ENCODE measurements around the gene ZNF831.
A peak's percentile ranks its signal among the peaks of the same experiment; 100 is the strongest.

ZNF831 gene

GRCh38 chr20:59194023-59194935, 30.7 kb downstream of the ZNF831 start:
- CTCF ChIA-PET, result interaction anchor here (1.1 kb wide), 1 partner anchor 29 kb away, joined by 4 read pairs; no protein-coding TSS in a partner anchor
- WGBS (ENCODE audit: insufficient coverage), result 98% methylated on average over 22 of the region's 24 CpGs
- Histone ChIP-seq H3K27ac (ENCODE audit: insufficient read depth in 1 of 2, low read depth in 1 of 2, low read length in 2 of 2, poor library complexity in 1 of 2, severe bottlenecking in 2 of 2) (no peak overlapping the region), H3K27me3 (replicated peaks in 2 of 5; ENCODE audit: control insufficient read depth in 4 of 5, insufficient read depth in 5 of 5, low read length in 4 of 5) (peaks cover 0 to 27% (median 1%) of the 10 kb centered on the region in 5 experiments), H3K4me1 (ENCODE audit: control extremely low read depth in 1 of 4, control insufficient read depth in 4 of 4, insufficient read depth in 4 of 4, low read length in 3 of 4) (no peaks in the 10 kb centered on the region), H3K36me3 (ENCODE audit: control insufficient read depth in 4 of 4, insufficient read depth in 4 of 4, low read length in 3 of 4) (no peaks in the 10 kb centered on the region), H3K4me3 (ENCODE audit: control insufficient read depth in 1 of 7, extremely low read depth in 1 of 7, insufficient read depth in 4 of 7, low read depth in 2 of 7, low read length in 6 of 7) (no peak overlapping the region), H3K9me3 (ENCODE audit: control extremely low read depth in 1 of 5, control insufficient read depth in 4 of 5, insufficient read depth in 2 of 5, low read depth in 1 of 5, low read length in 4 of 5) (no peaks in the 10 kb centered on the region)
- POLR2A ChIA-PET, result no interaction called here
- DNase-seq, result no peak

GRCh38 chr20:59195316-59195993, 31.8 kb downstream of the ZNF831 start:
- H3K36me3 ChIP-seq (ENCODE audit: control insufficient read depth in 4 of 4, insufficient read depth in 4 of 4, low read length in 3 of 4), result no peaks in the 10 kb centered on the region
- DNase-seq, result no peak
- H3K4me1 ChIP-seq (ENCODE audit: control extremely low read depth in 1 of 4, control insufficient read depth in 4 of 4, insufficient read depth in 4 of 4, low read length in 3 of 4), result no peaks in the 10 kb centered on the region
- peaks cover 0 to 27% (median 1%) of the 10 kb centered on the region in 5 experiments for H3K27me3 ChIP-seq (replicated peaks in 2 of 5; ENCODE audit: control insufficient read depth in 4 of 5, insufficient read depth in 5 of 5, low read length in 4 of 5)
- 95% methylated on average over 14 of the region's 18 CpGs for WGBS (ENCODE audit: insufficient coverage)
- H3K9me3 ChIP-seq (ENCODE audit: control extremely low read depth in 1 of 5, control insufficient read depth in 4 of 5, insufficient read depth in 2 of 5, low read depth in 1 of 5, low read length in 4 of 5), result peaks cover 0 to 7% (median 0%) of the 10 kb centered on the region in 5 experiments
- H3K4me3 ChIP-seq (ENCODE audit: control insufficient read depth in 1 of 7, extremely low read depth in 1 of 7, insufficient read depth in 4 of 7, low read depth in 2 of 7, low read length in 6 of 7), result no peak overlapping the region
- no peak overlapping the region for H3K27ac ChIP-seq (ENCODE audit: insufficient read depth in 1 of 2, low read depth in 1 of 2, low read length in 2 of 2, poor library complexity in 1 of 2, severe bottlenecking in 2 of 2)
- POLR2A ChIA-PET, result no interaction called here
- CTCF ChIA-PET, result interaction anchor here (1.1 kb wide), 1 partner anchor 30 kb away, joined by 4 read pairs; no protein-coding TSS in a partner anchor

DNA sequence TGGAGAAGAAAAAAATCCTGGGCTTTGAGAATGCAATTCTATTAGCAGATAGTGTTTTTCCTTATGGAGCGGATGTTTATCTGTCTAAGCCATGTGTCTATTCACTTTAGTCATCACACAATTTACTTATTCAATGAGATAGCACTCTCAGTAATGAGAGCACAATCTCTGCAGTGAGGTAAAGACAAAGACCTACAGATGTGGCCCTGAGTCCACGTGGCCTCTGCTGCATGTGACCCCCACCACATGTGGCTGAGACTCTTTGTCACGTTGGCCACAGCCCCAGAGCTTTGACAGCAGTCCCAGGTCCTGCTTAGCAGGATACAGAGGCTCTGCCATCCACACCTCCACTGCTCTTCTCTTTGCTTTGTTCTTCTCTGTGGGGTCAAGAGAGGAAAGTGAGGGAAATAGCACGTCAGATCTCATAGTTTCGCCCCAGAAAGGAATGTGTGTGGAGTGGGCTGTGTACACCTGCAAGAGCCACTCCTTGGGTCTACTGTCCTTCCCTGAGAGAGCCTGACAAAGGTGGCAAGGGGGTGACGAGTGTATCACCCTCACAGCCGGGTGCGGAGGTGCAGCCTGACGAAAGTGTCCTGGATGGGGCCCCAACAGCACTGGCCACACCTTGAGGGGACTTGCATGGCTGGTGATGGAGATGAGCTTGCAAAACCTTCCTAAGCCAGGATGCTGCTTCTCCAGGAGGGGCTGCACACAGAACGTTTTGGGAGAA, 40.7 kb downstream of the ZNF831 start:
- ChIA-PET POLR2A (no interaction called here), CTCF (interaction anchor here (1.3 to 5.8 kb wide), 4 partner anchors 18 to 117 kb away, joined by 5 to 83 read pairs (median 14); no protein-coding TSS in a partner anchor)
- Histone ChIP-seq H3K27me3 (replicated peaks in 2 of 5; ENCODE audit: control insufficient read depth in 4 of 5, insufficient read depth in 5 of 5, low read length in 4 of 5) (peaks cover 0 to 2% (median 0%) of the 10 kb centered on the region in 5 experiments), H3K27ac (ENCODE audit: insufficient read depth in 1 of 2, low read depth in 1 of 2, low read length in 2 of 2, poor library complexity in 1 of 2, severe bottlenecking in 2 of 2) (no peak overlapping the region), H3K4me1 (ENCODE audit: control extremely low read depth in 1 of 4, control insufficient read depth in 4 of 4, insufficient read depth in 4 of 4, low read length in 3 of 4) (no peaks in the 10 kb centered on the region), H3K9me3 (ENCODE audit: control extremely low read depth in 1 of 5, control insufficient read depth in 4 of 5, insufficient read depth in 2 of 5, low read depth in 1 of 5, low read length in 4 of 5) (peaks cover 0 to 7% (median 0%) of the 10 kb centered on the region in 5 experiments), H3K4me3 (ENCODE audit: control insufficient read depth in 1 of 7, extremely low read depth in 1 of 7, insufficient read depth in 4 of 7, low read depth in 2 of 7, low read length in 6 of 7) (no peak overlapping the region), H3K36me3 (ENCODE audit: control insufficient read depth in 4 of 4, insufficient read depth in 4 of 4, low read length in 3 of 4) (no peaks in the 10 kb centered on the region)
- 92% methylated on average over 7 of the region's 10 CpGs for WGBS (ENCODE audit: insufficient coverage)
- no peak for DNase-seq

GRCh38 chr20:59205044-59205443, 41.4 kb downstream of the ZNF831 start:
- DNase-seq, result no peak
- no peak overlapping the region for H3K27ac ChIP-seq (ENCODE audit: insufficient read depth in 1 of 2, low read depth in 1 of 2, low read length in 2 of 2, poor library complexity in 1 of 2, severe bottlenecking in 2 of 2)
- peaks cover 0 to under 1% (median 0%) of the 10 kb centered on the region in 5 experiments for H3K9me3 ChIP-seq (ENCODE audit: control extremely low read depth in 1 of 5, control insufficient read depth in 4 of 5, insufficient read depth in 2 of 5, low read depth in 1 of 5, low read length in 4 of 5)
- POLR2A ChIA-PET, result no interaction called here
- CTCF ChIA-PET, result interaction anchor here (0.9 to 5.8 kb wide), 4 partner anchors 17 to 117 kb away, joined by 3 to 83 read pairs (median 13); no protein-coding TSS in a partner anchor
- H3K36me3 ChIP-seq (ENCODE audit: control insufficient read depth in 4 of 4, insufficient read depth in 4 of 4, low read length in 3 of 4), result no peaks in the 10 kb centered on the region
- no peaks in the 10 kb centered on the region for H3K4me1 ChIP-seq (ENCODE audit: control extremely low read depth in 1 of 4, control insufficient read depth in 4 of 4, insufficient read depth in 4 of 4, low read length in 3 of 4)
- H3K27me3 ChIP-seq (replicated peaks in 2 of 5; ENCODE audit: control insufficient read depth in 4 of 5, insufficient read depth in 5 of 5, low read length in 4 of 5), result peaks cover 0 to 2% (median 0%) of the 10 kb centered on the region in 5 experiments
- WGBS (ENCODE audit: insufficient coverage), result 93% methylated on average over 3 of the region's 6 CpGs
- no peak overlapping the region for H3K4me3 ChIP-seq (ENCODE audit: control insufficient read depth in 1 of 7, extremely low read depth in 1 of 7, insufficient read depth in 4 of 7, low read depth in 2 of 7, low read length in 6 of 7)

GRCh38 chr20:59207235-59207634, 43.6 kb downstream of the ZNF831 start:
- H3K9me3 ChIP-seq (ENCODE audit: control extremely low read depth in 1 of 5, control insufficient read depth in 4 of 5, insufficient read depth in 2 of 5, low read depth in 1 of 5, low read length in 4 of 5), result no peaks in the 10 kb centered on the region
- H3K4me1 ChIP-seq (ENCODE audit: control extremely low read depth in 1 of 4, control insufficient read depth in 4 of 4, insufficient read depth in 4 of 4, low read length in 3 of 4), result no peaks in the 10 kb centered on the region
- ChIA-PET CTCF (interaction anchor here (0.7 to 5.8 kb wide), 31 partner anchors 9 to 558 kb away, joined by 3 to 83 read pairs (median 6); partner anchors contain the start of gene PRELID3B), POLR2A (interaction anchor here (0.6 to 1.0 kb wide), 2 partner anchors 118 to 119 kb away, joined by 5 read pairs; no protein-coding TSS in a partner anchor)
- WGBS (ENCODE audit: insufficient coverage), result 81% methylated on average over 2 of the region's 2 CpGs
- H3K27me3 ChIP-seq (replicated peaks in 2 of 5; ENCODE audit: control insufficient read depth in 4 of 5, insufficient read depth in 5 of 5, low read length in 4 of 5), result peaks cover 0 to 2% (median 0%) of the 10 kb centered on the region in 5 experiments
- no peak for DNase-seq
- H3K36me3 ChIP-seq (ENCODE audit: control insufficient read depth in 4 of 4, insufficient read depth in 4 of 4, low read length in 3 of 4), result no peaks in the 10 kb centered on the region
- H3K27ac ChIP-seq (ENCODE audit: insufficient read depth in 1 of 2, low read depth in 1 of 2, low read length in 2 of 2, poor library complexity in 1 of 2, severe bottlenecking in 2 of 2), result no peak overlapping the region
- no peak overlapping the region for H3K4me3 ChIP-seq (ENCODE audit: control insufficient read depth in 1 of 7, extremely low read depth in 1 of 7, insufficient read depth in 4 of 7, low read depth in 2 of 7, low read length in 6 of 7)

GRCh38 chr20:59207742-59208357, 44.2 kb downstream of the ZNF831 start:
- ChIA-PET CTCF (interaction anchor here (0.6 to 5.8 kb wide), 32 partner anchors 9 to 559 kb away, joined by 3 to 83 read pairs (median 4); partner anchors contain the start of gene PRELID3B), POLR2A (interaction anchor here (0.6 to 1.0 kb wide), 2 partner anchors 119 to 120 kb away, joined by 5 read pairs; no protein-coding TSS in a partner anchor)
- 85% methylated on average over 2 of the region's 2 CpGs for WGBS (ENCODE audit: insufficient coverage)
- Histone ChIP-seq H3K36me3 (ENCODE audit: control insufficient read depth in 4 of 4, insufficient read depth in 4 of 4, low read length in 3 of 4) (no peaks in the 10 kb centered on the region), H3K27me3 (replicated peaks in 2 of 5; ENCODE audit: control insufficient read depth in 4 of 5, insufficient read depth in 5 of 5, low read length in 4 of 5) (peaks cover 0 to 2% (median 0%) of the 10 kb centered on the region in 5 experiments), H3K27ac (ENCODE audit: insufficient read depth in 1 of 2, low read depth in 1 of 2, low read length in 2 of 2, poor library complexity in 1 of 2, severe bottlenecking in 2 of 2) (no peak overlapping the region), H3K4me3 (ENCODE audit: control insufficient read depth in 1 of 7, extremely low read depth in 1 of 7, insufficient read depth in 4 of 7, low read depth in 2 of 7, low read length in 6 of 7) (no peak overlapping the region), H3K9me3 (ENCODE audit: control extremely low read depth in 1 of 5, control insufficient read depth in 4 of 5, insufficient read depth in 2 of 5, low read depth in 1 of 5, low read length in 4 of 5) (no peaks in the 10 kb centered on the region), H3K4me1 (ENCODE audit: control extremely low read depth in 1 of 4, control insufficient read depth in 4 of 4, insufficient read depth in 4 of 4, low read length in 3 of 4) (no peaks in the 10 kb centered on the region)
- peak; percentile 76 to 90 (median 84) for DNase-seq

Data from common myeloid progenitor, CD34-positive (primary cell).